B cell (primary cell): Measurements from ENCODE around the gene SLC43A1. TPM values are rescaled to one million over a fixed set of nuclear protein-coding genes. Genes with fewer than 3 reads are reported as not detected.

ENCODE experiments used
- ATAC-seq: fragments of 200-7000 bp; cut with Tn5 transposase; one replicate; pipeline ENCODE4 v1.10.0; 2021; ENCODE audit warnings: low read depth, mild to moderate bottlenecking, moderate number of reproducible peaks, moderate library complexity
- CTCF ChIA-PET: fragments of 350-600 bp; sonication (Branson Sonifier 250); formaldehyde crosslinking; loops from one replicate; lab custom pipeline; 2021; ENCODE audit warnings: antibody characterized with exemption, inconsistent platforms; lab: Charles Lee
- POLR2A ChIA-PET: fragments of 350-600 bp; sonication (Branson Sonifier 250); formaldehyde crosslinking; loops from one replicate; lab custom pipeline; 2021; ENCODE audit warnings: antibody characterized with exemption; lab: Charles Lee
- DNase-seq: peaks from one replicate; pipeline ENCODE4 v3.0.0; 2013
- H2AFZ ChIP-seq: 2 replicates; pipeline ENCODE4 v1.6.1; 2012; ENCODE audit warnings: mild to moderate bottlenecking, low read depth, low read length; ENCODE audit not compliant: insufficient read depth, poor library complexity, severe bottlenecking
- H3K27ac ChIP-seq, 2 donors: 1 replicate in 1 of 2; 2 replicates in 1 of 2; pipeline ENCODE4 v1.5.1; 2012 to 2013; ENCODE audit warnings: low read length in 2 of 2, mild to moderate bottlenecking in 2 of 2, moderate library complexity in 1 of 2
- H3K27me3 ChIP-seq, 4 experiments: fragments of 200-600 bp in 1 of 4; sonication (generic) in 1 of 4; replicated peaks in 1 of 4; 1 replicate in 2 of 4; 2 replicates in 2 of 4; pipeline versions ENCODE4 v1.6.1 to v1.7.0; 2013 to 2016; ENCODE audit warnings: low read length in 3 of 4, mild to moderate bottlenecking in 2 of 4, mixed read lengths in 1 of 4, moderate library complexity in 1 of 4; ENCODE audit not compliant: insufficient read depth in 4 of 4, control insufficient read depth in 3 of 4; ENCODE audit errors: control extremely low read depth in 1 of 4
- H3K36me3 ChIP-seq, 2 experiments: replicated peaks in 1 of 2; 1 replicate in 1 of 2; 2 replicates in 1 of 2; pipeline versions ENCODE4 v1.6.1 to v1.7.1; 2013; ENCODE audit warnings: low read length in 1 of 2; ENCODE audit not compliant: insufficient read depth in 2 of 2, control insufficient read depth in 1 of 2; ENCODE audit errors: control extremely low read depth in 1 of 2, extremely low read depth in 1 of 2
- H3K4me1 ChIP-seq, 2 donors: fragments of 200-600 bp in 1 of 2; sonication (generic) in 1 of 2; 1 replicate in 1 of 2; 2 replicates in 1 of 2; pipeline versions ENCODE4 v1.5.1 to v1.6.1; 2013 to 2017; ENCODE audit warnings: low read length in 2 of 2; ENCODE audit not compliant: control insufficient read depth in 2 of 2, insufficient read depth in 2 of 2
- H3K4me2 ChIP-seq: replicated peaks from 2 replicates; pipeline ENCODE3; 2012; ENCODE audit warnings: mild to moderate bottlenecking, low read depth, low read length; ENCODE audit not compliant: poor library complexity, severe bottlenecking
- H3K4me3 ChIP-seq, 5 experiments: fragments of 200-600 bp in 1 of 5; sonication (generic) in 1 of 5; 1 replicate in 3 of 5; 2 replicates in 2 of 5; pipeline versions ENCODE4 v1.5.1 to v1.7.0; 2011 to 2016; ENCODE audit warnings: low read length in 4 of 5, mild to moderate bottlenecking in 4 of 5, low read depth in 2 of 5, control low read depth in 1 of 5, moderate library complexity in 1 of 5; ENCODE audit not compliant: insufficient read depth in 1 of 5; ENCODE audit errors: control extremely low read depth in 1 of 5, extremely low read depth in 1 of 5
- H3K79me2 ChIP-seq: fragments of 200-600 bp; sonication (generic); one replicate; pipeline ENCODE4 v1.6.0; 2016; ENCODE audit warnings: low read length; ENCODE audit not compliant: control insufficient read depth, insufficient read depth
- H3K9ac ChIP-seq: fragments of 200-600 bp; sonication (generic); 2 replicates; pipeline ENCODE4 v1.6.1; 2017; ENCODE audit warnings: mild to moderate bottlenecking, low read length, moderate library complexity
- H3K9me3 ChIP-seq, 3 donors: one replicate each; pipeline versions ENCODE4 v1.6.1 to v1.7.1; 2013; ENCODE audit warnings: low read length in 2 of 3; ENCODE audit not compliant: control insufficient read depth in 2 of 3, insufficient read depth in 1 of 3; ENCODE audit errors: control extremely low read depth in 1 of 3
- H4K20me1 ChIP-seq: 2 replicates; pipeline ENCODE4 v1.6.0; 2012; ENCODE audit warnings: mild to moderate bottlenecking, low read length; ENCODE audit not compliant: insufficient read depth, control insufficient read depth, poor library complexity, severe bottlenecking
- H3K27ac Mint-ChIP-seq: one replicate; pipeline ENCODE4 v1.8.0; 2021; ENCODE audit warnings: mixed read lengths
- H3K27me3 Mint-ChIP-seq: one replicate; pipeline ENCODE4 v1.8.0; 2021; ENCODE audit warnings: mixed read lengths
- H3K4me1 Mint-ChIP-seq: one replicate; pipeline ENCODE4 v1.8.0; 2021; ENCODE audit warnings: mixed read lengths
- H3K4me3 Mint-ChIP-seq: one replicate; pipeline ENCODE4 v1.8.0; 2021; ENCODE audit warnings: mixed read lengths
- H3K9me3 Mint-ChIP-seq: one replicate; pipeline ENCODE4 v1.8.0; 2022; ENCODE audit warnings: mixed read lengths; ENCODE audit not compliant: insufficient read depth
- EZH2 ChIP-seq: IDR thresholded peaks from 2 replicates; pipeline ENCODE4 v1.6.1; 2012; ENCODE audit warnings: borderline replicate concordance, low read depth, mild to moderate bottlenecking, moderate library complexity, low read length; ENCODE audit not compliant: insufficient read depth, poor library complexity, severe bottlenecking
- WGBS: methylation state at CpG from one replicate; pipeline ENCODE4 v1.1.5; 2013; ENCODE audit warnings: missing lambda C conversion rate; ENCODE audit not compliant: insufficient coverage; 5-methylcytosine and 5-hydroxymethylcytosine counted together
- intact Hi-C: fragments of 100-400 bp; cut with micrococcal nuclease; formaldehyde crosslinking; loops from one replicate; pipeline ENCODE4 v1.10.0; 2022
- polyA plus RNA-seq: library from polyadenylated mRNA; depleted of rRNA; stranded (reverse); fragments of >200 nt; gene quantifications from 2 replicates; pipeline ENCODE4 v1.2.3, GENCODE V29; 2012
- total RNA-seq, 2 donors: library from RNA; stranded (reverse); fragments of 120-200 nt in 1 of 2; gene quantifications; 1 replicate in 1 of 2; 2 replicates in 1 of 2; pipeline versions ENCODE4 v1.2.3 to v1.2.4, GENCODE V29; 2013 to 2022
- TF ChIP-seq, protein P1 (sequence below): fragments of 200-600 bp; IDR thresholded peaks from one replicate; pipeline ENCODE4 v1.8.0; 2022; ENCODE audit warnings: antibody characterized with exemption, mild to moderate bottlenecking

Gene SLC43A1
- total and polyA plus RNA-seq, 2 donors (not counting 1 experiment from before 2014, with no cell fraction given): 3.7 to 6.4 TPM

GRCh38 chr11:57479911-57480310, 35.6 kb downstream of the SLC43A1 start:
- H3K4me3 ChIP-seq: no peak overlapping the region
- intact Hi-C loops: loop anchor here (1.0 to 5.0 kb wide), 2 partner anchors 23 to 37 kb away; partner anchors contain the start of gene SLC43A1
- H3K9ac ChIP-seq: no peak overlapping the region
- no peak overlapping the region for H3K27ac ChIP-seq
- Mint-ChIP-seq H3K4me1 (peaks cover 62% of the 10 kb centered on the region), H3K4me3 (no peak overlapping the region), H3K27me3 (peaks cover 5% of the 10 kb centered on the region), H3K9me3 (no peaks in the 10 kb centered on the region), H3K27ac (no peak overlapping the region)
- no peak overlapping the region for H3K4me2 ChIP-seq
- no peaks in the 10 kb centered on the region for H3K79me2 ChIP-seq
- no peak overlapping the region for H2AFZ ChIP-seq
- DNase-seq (no peak), ATAC-seq (no peak)
- 86% methylated on average over 3 of the region's 4 CpGs for WGBS
- ChIA-PET POLR2A (no interaction called here), CTCF (interaction anchor here (0.9 to 12.5 kb wide), 6 partner anchors 9 to 134 kb away, joined by 3 to 148 read pairs (median 21); no protein-coding TSS in a partner anchor)
- H3K27me3 ChIP-seq: peaks cover 0 to 25% (median 11%) of the 10 kb centered on the region in 4 experiments
- peaks cover 0 to 4% (median 0%) of the 10 kb centered on the region in 3 donors for H3K9me3 ChIP-seq
- peaks cover 48 to 53% of the 10 kb centered on the region in 2 donors for H3K4me1 ChIP-seq
- H3K36me3 ChIP-seq: no peaks in the 10 kb centered on the region
- no peak for TF ChIP-seq EZH2
- TF ChIP-seq, protein P1, sequence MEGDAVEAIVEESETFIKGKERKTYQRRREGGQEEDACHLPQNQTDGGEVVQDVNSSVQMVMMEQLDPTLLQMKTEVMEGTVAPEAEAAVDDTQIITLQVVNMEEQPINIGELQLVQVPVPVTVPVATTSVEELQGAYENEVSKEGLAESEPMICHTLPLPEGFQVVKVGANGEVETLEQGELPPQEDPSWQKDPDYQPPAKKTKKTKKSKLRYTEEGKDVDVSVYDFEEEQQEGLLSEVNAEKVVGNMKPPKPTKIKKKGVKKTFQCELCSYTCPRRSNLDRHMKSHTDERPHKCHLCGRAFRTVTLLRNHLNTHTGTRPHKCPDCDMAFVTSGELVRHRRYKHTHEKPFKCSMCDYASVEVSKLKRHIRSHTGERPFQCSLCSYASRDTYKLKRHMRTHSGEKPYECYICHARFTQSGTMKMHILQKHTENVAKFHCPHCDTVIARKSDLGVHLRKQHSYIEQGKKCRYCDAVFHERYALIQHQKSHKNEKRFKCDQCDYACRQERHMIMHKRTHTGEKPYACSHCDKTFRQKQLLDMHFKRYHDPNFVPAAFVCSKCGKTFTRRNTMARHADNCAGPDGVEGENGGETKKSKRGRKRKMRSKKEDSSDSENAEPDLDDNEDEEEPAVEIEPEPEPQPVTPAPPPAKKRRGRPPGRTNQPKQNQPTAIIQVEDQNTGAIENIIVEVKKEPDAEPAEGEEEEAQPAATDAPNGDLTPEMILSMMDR: no peak
- H4K20me1 ChIP-seq: no peaks in the 10 kb centered on the region

- peaks cover 0 to 4% (median 0%) of the 10 kb centered on the region in 3 donors for H3K9me3 ChIP-seq
- no peak overlapping the region for H3K27ac ChIP-seq
- H4K20me1 ChIP-seq: no peaks in the 10 kb centered on the region
- H3K9me3 Mint-ChIP-seq: no peaks in the 10 kb centered on the region
- POLR2A ChIA-PET: no interaction called here
- H3K4me3 ChIP-seq: no peak overlapping the region
- H3K9ac ChIP-seq: no peak overlapping the region
- H3K27ac Mint-ChIP-seq: peak overlapping the region; percentile 56
- no peak overlapping the region for H3K4me3 Mint-ChIP-seq
- no peak for DNase-seq
- 68% methylated on average over 9 of the region's 11 CpGs for WGBS
- no peak for TF ChIP-seq EZH2
- TF ChIP-seq, protein P1: no peak
- no peak overlapping the region for H2AFZ ChIP-seq
- ATAC-seq: no peak
- H3K27me3 ChIP-seq: peaks cover 0 to 32% (median 11%) of the 10 kb centered on the region in 4 experiments
- no peak overlapping the region for H3K4me2 ChIP-seq
- H3K27me3 Mint-ChIP-seq: peaks cover 5% of the 10 kb centered on the region
- H3K4me1 ChIP-seq: peaks cover 48 to 53% of the 10 kb centered on the region in 2 donors
- CTCF ChIA-PET: interaction anchor here (0.6 to 12.5 kb wide), 6 partner anchors 10 to 138 kb away, joined by 3 to 148 read pairs (median 3); no protein-coding TSS in a partner anchor
- H3K36me3 ChIP-seq: no peaks in the 10 kb centered on the region
- peaks cover 56% of the 10 kb centered on the region for H3K4me1 Mint-ChIP-seq
- intact Hi-C loops: no loop called here
- no peaks in the 10 kb centered on the region for H3K79me2 ChIP-seq
These were observed 36.4 kb downstream of the SLC43A1 start for GRCh38 chr11:57479021-57479663.
